ENCODE results near the gene SLC25A25. TPM values are rescaled to one million over a fixed set of nuclear protein-coding genes. Genes with fewer than 3 reads are reported as not detected.

Gene SLC25A25
- total and polyA plus RNA-seq, 9 of the 15 experiments (the other 6 are each of a cell fraction or from before 2014, with no cell fraction given): 0.07 to 35.9 (median 23.2) TPM

- TF ChIP-seq SAP30 (IDR thresholded peaks at IDR 0.05; ENCODE audit: borderline replicate concordance, insufficient read depth, low read depth, low read length, poor library complexity, severe bottlenecking): no peak
- peak; percentile 62 for TF ChIP-seq POLR2G (IDR thresholded peaks at IDR 0.05; ENCODE audit: low read depth, low read length)
- TF ChIP-seq ZNF696 (CRISPR knock-in tag; conservative IDR thresholded peaks at IDR 0.05): no peak
- no peak for TF ChIP-seq ZNF282 (CRISPR knock-in tag; IDR thresholded peaks at IDR 0.05)
- no peak for TF ChIP-seq ZNF133 (CRISPR knock-in tag; IDR thresholded peaks at IDR 0.05)
- TF ChIP-seq TCF7L2 (IDR thresholded peaks at IDR 0.05; ENCODE audit: low read depth, low read length): no peak
- TF ChIP-seq TAF9B (IDR thresholded peaks at IDR 0.05; ENCODE audit: partially characterized antibody): no peak
- no peak for TF ChIP-seq THRA (IDR thresholded peaks at IDR 0.05)
- no peak for TF ChIP-seq LCOR (CRISPR knock-in tag; IDR thresholded peaks at IDR 0.05)
- no peak for TF ChIP-seq ZFP30 (CRISPR knock-in tag; IDR thresholded peaks at IDR 0.05; ENCODE audit: borderline replicate concordance)
- no peak for TF ChIP-seq ARID3A (IDR thresholded peaks at IDR 0.05; ENCODE audit: borderline replicate concordance, low read depth, low read length)
- 0 out of 2 replicates have a peak, but pooled peaks have one; percentile 11 for TF ChIP-seq ZNF740 (CRISPR knock-in tag; IDR thresholded peaks at IDR 0.05)
- no peak for TF ChIP-seq ZNF740 (tag; IDR thresholded peaks at IDR 0.05)
- peak; percentile 84 for TF ChIP-seq RBM22 (IDR thresholded peaks at IDR 0.05; ENCODE audit: low read depth, low read length, poor library complexity, severe bottlenecking)
- no peak for TF ChIP-seq PHF8 (IDR thresholded peaks at IDR 0.05; ENCODE audit: borderline replicate concordance, low read length)
- TF ChIP-seq, protein P1, sequence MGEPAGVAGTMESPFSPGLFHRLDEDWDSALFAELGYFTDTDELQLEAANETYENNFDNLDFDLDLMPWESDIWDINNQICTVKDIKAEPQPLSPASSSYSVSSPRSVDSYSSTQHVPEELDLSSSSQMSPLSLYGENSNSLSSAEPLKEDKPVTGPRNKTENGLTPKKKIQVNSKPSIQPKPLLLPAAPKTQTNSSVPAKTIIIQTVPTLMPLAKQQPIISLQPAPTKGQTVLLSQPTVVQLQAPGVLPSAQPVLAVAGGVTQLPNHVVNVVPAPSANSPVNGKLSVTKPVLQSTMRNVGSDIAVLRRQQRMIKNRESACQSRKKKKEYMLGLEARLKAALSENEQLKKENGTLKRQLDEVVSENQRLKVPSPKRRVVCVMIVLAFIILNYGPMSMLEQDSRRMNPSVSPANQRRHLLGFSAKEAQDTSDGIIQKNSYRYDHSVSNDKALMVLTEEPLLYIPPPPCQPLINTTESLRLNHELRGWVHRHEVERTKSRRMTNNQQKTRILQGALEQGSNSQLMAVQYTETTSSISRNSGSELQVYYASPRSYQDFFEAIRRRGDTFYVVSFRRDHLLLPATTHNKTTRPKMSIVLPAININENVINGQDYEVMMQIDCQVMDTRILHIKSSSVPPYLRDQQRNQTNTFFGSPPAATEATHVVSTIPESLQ (CRISPR knock-in tag; IDR thresholded peaks at IDR 0.05): no peak
These were observed 39.6 kb downstream of the SLC25A25 start (continued) for GRCh38 chr9:128107468-128108268.
